Trophoblast cell (in vitro differentiated cells and primary cell): ENCODE measurements around the gene TUBA8.
"Not testable (repeated sequence)": the region's sequence is repeated elsewhere in the genome, so short reads cannot be mapped to it uniquely, and the experiment has no call there.

Source experiments
- DNase-seq, 2 donors: peaks; one replicate each; pipeline ENCODE4 v3.0.0-alpha.2; 2016
- H2AFZ ChIP-seq: 2 replicates; pipeline ENCODE4 v1.6.1; 2013; ENCODE audit warnings: low read length, moderate library complexity, mild to moderate bottlenecking; ENCODE audit not compliant: insufficient read depth, poor library complexity
- H2AK5ac ChIP-seq: 2 replicates; pipeline ENCODE4 v1.6.1; 2013; ENCODE audit warnings: mild to moderate bottlenecking, low read length
- H2BK120ac ChIP-seq: 2 replicates; pipeline ENCODE4 v1.6.1; 2013; ENCODE audit warnings: low read length, mild to moderate bottlenecking, moderate library complexity; ENCODE audit not compliant: insufficient read depth, poor library complexity
- H2BK12ac ChIP-seq: 2 replicates; pipeline ENCODE4 v1.6.1; 2013; ENCODE audit warnings: mild to moderate bottlenecking, low read length, moderate library complexity
- H2BK5ac ChIP-seq: 2 replicates; pipeline ENCODE4 v1.6.1; 2013; ENCODE audit warnings: low read length, low read depth, moderate library complexity, mild to moderate bottlenecking; ENCODE audit not compliant: poor library complexity
- H3K14ac ChIP-seq: 2 replicates; pipeline ENCODE4 v1.6.1; 2013; ENCODE audit warnings: mild to moderate bottlenecking, low read length
- H3K18ac ChIP-seq: 2 replicates; pipeline ENCODE4 v1.6.1; 2013; ENCODE audit warnings: mild to moderate bottlenecking, low read length
- H3K23ac ChIP-seq: 2 replicates; pipeline ENCODE4 v1.6.1; 2013; ENCODE audit warnings: low read length
- H3K27ac ChIP-seq: 2 replicates; pipeline ENCODE4 v1.5.1; 2013; ENCODE audit warnings: low read depth, mild to moderate bottlenecking, inconsistent platforms, low read length, moderate library complexity
- H3K27me3 ChIP-seq: 2 replicates; pipeline ENCODE4 v1.6.1; 2013; ENCODE audit warnings: inconsistent platforms, mild to moderate bottlenecking, low read length, moderate library complexity; ENCODE audit not compliant: insufficient read depth
- H3K36me3 ChIP-seq, 2 experiments: 1 replicate in 1 of 2; 2 replicates in 1 of 2; pipeline ENCODE4 v1.6.1; 2013; ENCODE audit warnings: low read length in 2 of 2, mild to moderate bottlenecking in 2 of 2, moderate library complexity in 1 of 2; ENCODE audit not compliant: insufficient read depth in 2 of 2, control insufficient read depth in 1 of 2
- H3K4ac ChIP-seq: 2 replicates; pipeline ENCODE4 v1.6.1; 2013; ENCODE audit warnings: low read depth, mild to moderate bottlenecking, low read length, moderate library complexity
- H3K4me1 ChIP-seq, 2 experiments: 1 replicate in 1 of 2; 2 replicates in 1 of 2; pipeline ENCODE4 v1.6.1; 2013; ENCODE audit warnings: low read length in 2 of 2, mild to moderate bottlenecking in 2 of 2, moderate library complexity in 1 of 2; ENCODE audit not compliant: insufficient read depth in 2 of 2, control insufficient read depth in 1 of 2
- H3K4me2 ChIP-seq: 2 replicates; pipeline ENCODE4 v1.6.1; 2013; ENCODE audit warnings: inconsistent platforms, mild to moderate bottlenecking, low read length, moderate library complexity
- H3K4me3 ChIP-seq: 2 replicates; pipeline ENCODE4 v1.5.1; 2013; ENCODE audit warnings: mild to moderate bottlenecking, low read depth, low read length, inconsistent platforms
- H3K79me1 ChIP-seq: one replicate; pipeline ENCODE4 v1.6.1; 2013; ENCODE audit warnings: low read length
- H3K79me2 ChIP-seq: 2 replicates; pipeline ENCODE4 v1.6.1; 2013; ENCODE audit warnings: low read length, mild to moderate bottlenecking; ENCODE audit not compliant: control insufficient read depth, insufficient read depth, poor library complexity
- H3K9ac ChIP-seq: 2 replicates; pipeline ENCODE4 v1.6.1; 2013; ENCODE audit warnings: mild to moderate bottlenecking, low read length
- H3K9me3 ChIP-seq: 2 replicates; pipeline ENCODE4 v1.6.1; 2013; ENCODE audit warnings: low read depth, mild to moderate bottlenecking, control low read depth, inconsistent platforms, low read length; ENCODE audit not compliant: insufficient read depth
- H4K12ac ChIP-seq: 2 replicates; pipeline ENCODE4 v1.6.1; 2013; ENCODE audit warnings: low read depth, mild to moderate bottlenecking, low read length, moderate library complexity
- H4K8ac ChIP-seq: 2 replicates; pipeline ENCODE4 v1.6.1; 2013; ENCODE audit warnings: low read depth, mild to moderate bottlenecking, low read length, moderate library complexity
- H4K91ac ChIP-seq: one replicate; pipeline ENCODE4 v1.6.1; 2013; ENCODE audit warnings: low read depth, mild to moderate bottlenecking, low read length, moderate library complexity
- WGBS: extraction: QIAGEN DNeasy Blood & Tissue Kit; methylation state at CpG from one replicate; pipeline ENCODE4 v1.1.7; 2013; ENCODE audit warnings: missing lambda C conversion rate; ENCODE audit not compliant: insufficient read length, insufficient coverage; ENCODE audit errors: extremely low coverage; 5-methylcytosine and 5-hydroxymethylcytosine counted together

The TUBA8 gene

GRCh38 chr22:18070556-18071306, 39.9 kb upstream of the TUBA8 start:
- Histone ChIP-seq H2AFZ (no peak overlapping the region), H3K4me1 (peaks cover 13% of the 10 kb centered on the region in 2 experiments), H3K9ac (peak overlapping the region; percentile 6), H3K14ac (no peak overlapping the region), H2BK5ac (no peak overlapping the region), H3K23ac (no peak overlapping the region), H2BK12ac (peak overlapping the region; percentile 15), H4K12ac (no peak overlapping the region), H3K27ac (no peak overlapping the region), H3K79me2 (no peaks in the 10 kb centered on the region), H3K4me2 (no peak overlapping the region), H3K9me3 (peaks cover 1% of the 10 kb centered on the region), H2BK120ac (no peak overlapping the region), H2AK5ac (no peak overlapping the region), H3K18ac (no peak overlapping the region), H3K4ac (no peak overlapping the region), H4K8ac (no peak overlapping the region), H3K36me3 (no peaks in the 10 kb centered on the region), H3K79me1 (peaks cover 5% of the 10 kb centered on the region), H3K27me3 (no peaks in the 10 kb centered on the region), H4K91ac (no peak overlapping the region), H3K4me3 (no peak overlapping the region)
- WGBS = no CpG with 5 or more reads among the region's 14 CpGs
- DNase-seq = peak in 1 of 2 donors; percentile 18

- DNase-seq, H2AFZ ChIP-seq, H3K79me1 ChIP-seq, H4K8ac ChIP-seq, H3K4me2 ChIP-seq, H2AK5ac ChIP-seq, H3K23ac ChIP-seq, H2BK5ac ChIP-seq, H3K4ac ChIP-seq, H3K27me3 ChIP-seq, H3K18ac ChIP-seq, H2BK12ac ChIP-seq, H3K79me2 ChIP-seq, H3K14ac ChIP-seq, H4K91ac ChIP-seq, H3K4me3 ChIP-seq, H4K12ac ChIP-seq, H3K9me3 ChIP-seq, H3K9ac ChIP-seq, H3K36me3 ChIP-seq, H2BK120ac ChIP-seq, H3K27ac ChIP-seq: not testable (repeated sequence)
- no CpG with 5 or more reads among the region's 7 CpGs for WGBS
- peaks cover 13% of the 10 kb centered on the region in 2 experiments for H3K4me1 ChIP-seq
Measured at GRCh38 chr22:18071307-18071967, 39.2 kb upstream of the TUBA8 start.

GRCh38 chr22:18071968-18072310, 38.7 kb upstream of the TUBA8 start:
- Histone ChIP-seq H3K9ac (no peak overlapping the region), H2BK12ac (no peak overlapping the region), H4K8ac (no peak overlapping the region), H3K4me1 (peaks cover 13% of the 10 kb centered on the region in 2 experiments), H3K9me3 (peaks cover 1% of the 10 kb centered on the region), H2AK5ac (no peak overlapping the region), H3K79me1 (peaks cover 5% of the 10 kb centered on the region), H2BK120ac (no peak overlapping the region), H2BK5ac (no peak overlapping the region), H2AFZ (no peak overlapping the region), H3K18ac (no peak overlapping the region), H3K4me2 (no peak overlapping the region), H4K91ac (no peak overlapping the region), H3K4me3 (no peak overlapping the region), H3K14ac (no peak overlapping the region), H4K12ac (no peak overlapping the region), H3K36me3 (no peaks in the 10 kb centered on the region), H3K4ac (no peak overlapping the region), H3K79me2 (no peaks in the 10 kb centered on the region), H3K27ac (no peak overlapping the region), H3K27me3 (no peaks in the 10 kb centered on the region), H3K23ac (no peak overlapping the region)
- DNase-seq = no peak
- WGBS = no CpG with 5 or more reads among the region's 1 CpG

- Histone ChIP-seq H4K8ac (no peak overlapping the region), H3K4ac (no peak overlapping the region), H3K4me3 (no peak overlapping the region), H3K79me2 (peaks cover 6% of the 10 kb centered on the region), H3K9ac (no peak overlapping the region), H2AK5ac (no peak overlapping the region), H3K4me2 (no peak overlapping the region), H3K4me1 (peaks cover 7 to 9% of the 10 kb centered on the region in 2 experiments), H4K91ac (no peak overlapping the region), H2BK5ac (no peak overlapping the region), H3K18ac (no peak overlapping the region), H3K23ac (no peak overlapping the region), H3K9me3 (peaks cover 1% of the 10 kb centered on the region), H2BK120ac (no peak overlapping the region), H3K79me1 (peaks cover 7% of the 10 kb centered on the region), H3K27me3 (no peaks in the 10 kb centered on the region), H3K14ac (no peak overlapping the region), H2AFZ (no peak overlapping the region), H3K27ac (no peak overlapping the region), H4K12ac (no peak overlapping the region), H2BK12ac (no peak overlapping the region), H3K36me3 (no peaks in the 10 kb centered on the region)
- WGBS = no CpG with 5 or more reads among the region's 2 CpGs
- DNase-seq = no peak
Measured at GRCh38 chr22:18073467-18073866, 37.1 kb upstream of the TUBA8 start.
